Stimulated activated naive CD4-positive, alpha-beta T cell treated with Interleukin-2 at 50 U/mL for 16 hours (primary cell): Measurements from ENCODE around the gene OTP.

ENCODE experiments used
- DNase-seq: peaks from one replicate; lab custom pipeline; 2025; lab: John Stamatoyannopoulos, UW

OTP gene

GRCh38 chr5:77637998-77638762 lies at the start of gene OTP:
TSS of gene OTP (minus strand) at chr5:77638713. CDS start at chr5:77638549, 164 bp downstream.
- DNase-seq: no peak

- DNase-seq: no peak
Observed at GRCh38 chr5:77683171-77683732, 44.7 kb upstream of the OTP start.

GRCh38 chr5:77670526-77670925 lies 32.0 kb upstream of the OTP start:
- no peak for DNase-seq

GRCh38 chr5:77669677-77670076 lies 31.2 kb upstream of the OTP start:
- no peak for DNase-seq

- DNase-seq: no peak
Observed at GRCh38 chr5:77663090-77663863, 24.8 kb upstream of the OTP start.

DNA sequence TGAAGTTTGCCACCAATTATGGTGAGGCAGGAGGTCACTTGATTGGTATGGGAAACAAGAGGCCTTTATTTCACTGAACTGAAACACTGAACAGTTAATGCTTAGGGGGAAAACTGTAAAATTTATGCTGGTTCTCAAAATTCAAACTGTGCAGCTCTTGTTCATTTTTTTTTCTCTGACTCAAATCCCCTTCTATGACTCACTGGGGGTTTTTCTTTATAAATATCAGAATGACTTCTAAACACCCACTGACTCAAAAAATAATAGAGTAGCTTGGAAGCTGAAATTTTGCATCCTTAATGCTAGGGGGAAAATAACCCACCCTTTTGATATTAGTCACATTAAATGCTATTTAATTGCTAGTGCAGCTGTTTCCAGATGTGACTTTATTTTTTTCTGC lies 24.1 kb upstream of the OTP start:
- DNase-seq: no peak

DNA sequence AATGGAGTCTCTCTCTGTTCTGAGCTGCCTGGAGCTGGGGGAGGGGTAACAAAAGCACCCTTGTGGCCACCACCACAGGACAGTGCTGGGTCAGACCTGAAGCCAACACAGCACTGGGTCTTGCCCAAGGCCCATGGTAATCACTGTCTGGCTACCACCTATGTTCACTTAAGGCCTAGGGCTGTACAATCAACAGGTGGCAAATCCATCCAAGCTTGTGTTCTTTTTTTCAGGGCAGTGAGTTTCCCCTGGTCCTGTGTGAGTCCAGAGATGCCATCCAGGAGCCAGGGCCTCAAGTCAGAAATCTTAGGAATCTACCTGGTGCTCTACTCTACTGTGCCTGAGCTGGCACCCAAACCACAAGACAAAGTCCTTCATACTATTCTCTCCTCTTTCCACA lies 20.1 kb upstream of the OTP start:
- no peak for DNase-seq

DNA sequence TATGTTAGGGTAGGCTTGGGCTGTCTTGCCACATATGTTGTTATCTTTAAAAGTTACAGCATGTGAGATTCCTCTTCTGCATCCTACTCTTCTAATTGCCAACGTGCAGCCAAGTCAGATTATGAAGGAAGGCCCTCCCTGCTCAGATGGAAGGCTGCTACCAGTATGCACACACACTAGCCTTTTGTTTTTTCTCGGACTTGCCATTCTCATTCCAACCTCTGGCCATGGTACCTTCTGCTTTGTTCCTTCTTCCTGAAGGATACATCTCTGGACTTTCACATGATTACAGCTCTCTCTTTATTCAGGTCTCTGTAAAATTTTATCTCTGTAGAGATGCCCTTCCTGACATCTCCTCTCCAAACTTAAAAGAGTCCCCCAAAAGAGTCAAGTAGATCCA lies 12.8 kb upstream of the OTP start:
- DNase-seq: no peak

DNA sequence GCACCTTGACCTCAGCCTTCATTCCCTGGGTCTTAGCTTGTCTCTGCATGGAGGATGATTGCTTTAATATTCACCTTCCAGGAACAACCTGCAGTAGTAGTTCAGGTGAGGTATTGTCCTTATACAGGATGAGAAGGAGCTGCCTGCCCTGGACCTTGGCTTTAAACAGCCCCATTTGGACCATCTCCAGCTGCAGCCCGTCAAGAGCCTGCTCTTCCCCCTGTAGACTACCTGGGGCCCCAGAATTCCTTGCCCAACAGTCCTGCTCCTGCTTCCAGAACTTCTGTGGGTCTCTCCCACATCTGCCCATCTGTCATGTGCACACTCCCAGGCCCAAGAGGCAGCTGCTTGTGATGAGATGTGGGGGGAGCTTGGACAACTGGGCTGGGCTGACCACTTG lies 12.2 kb upstream of the OTP start:
- no peak for DNase-seq

DNA sequence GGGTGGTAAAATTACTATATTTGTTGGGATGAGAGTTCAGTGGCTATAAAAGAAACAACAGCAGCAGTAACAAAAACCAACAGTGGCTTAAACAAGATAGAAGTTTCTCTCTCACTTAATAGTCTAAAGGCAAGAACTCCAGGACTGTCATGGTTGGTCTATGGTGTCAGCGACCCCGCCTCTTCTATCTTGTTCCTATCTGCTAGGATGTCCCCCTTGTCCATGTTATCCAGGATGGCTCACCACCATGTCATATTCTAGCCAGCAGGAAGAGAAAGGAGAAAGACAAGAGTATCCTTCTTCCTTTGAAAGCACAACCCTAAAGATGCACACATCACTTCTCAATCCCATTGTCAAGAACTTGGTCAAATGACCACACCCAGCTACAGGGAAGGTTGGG lies 11.3 kb upstream of the OTP start:
- DNase-seq: no peak

- no peak for DNase-seq
Observed at GRCh38 chr5:77645995-77646639, 7.6 kb upstream of the OTP start.

DNA sequence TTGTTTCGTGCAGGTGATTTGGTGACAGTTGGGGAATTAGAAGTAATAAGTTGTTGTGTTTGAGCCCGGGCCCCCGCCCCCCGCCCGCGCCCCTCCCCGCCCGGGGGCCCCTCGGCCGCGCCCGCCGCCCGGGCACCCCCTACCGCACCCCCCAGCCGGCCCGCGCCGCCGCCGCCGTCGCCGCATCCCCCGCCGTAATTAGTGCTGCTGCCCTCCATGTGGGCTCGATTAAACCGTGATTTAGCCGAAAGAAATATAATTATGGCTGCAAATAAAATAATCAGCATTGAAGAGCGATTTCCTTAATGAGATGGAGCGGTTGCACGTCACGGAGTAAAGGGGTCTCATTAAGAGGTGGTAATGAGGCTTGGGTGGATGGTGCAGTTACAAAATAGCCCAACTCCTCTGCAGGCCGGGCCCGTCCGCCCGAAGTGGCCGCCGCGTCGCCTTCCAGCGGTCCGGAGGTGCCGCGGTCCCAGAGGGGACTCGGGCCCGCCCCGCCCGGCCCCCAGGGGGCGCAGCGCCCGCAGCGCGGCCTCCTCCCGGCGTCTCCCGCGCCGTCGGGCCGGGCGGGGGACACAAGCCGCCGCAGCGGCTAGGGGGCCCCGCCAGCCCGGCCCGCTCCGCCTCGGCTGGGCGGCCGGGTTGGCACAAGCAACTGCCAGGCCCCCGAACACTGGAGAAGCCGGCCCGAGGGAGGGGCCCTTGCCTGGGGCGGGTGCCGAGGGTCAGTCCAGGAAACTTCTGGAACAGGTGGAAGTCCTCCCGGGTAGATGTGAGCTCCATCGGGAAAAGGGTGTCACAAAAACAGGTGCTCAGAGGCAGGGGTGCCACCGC lies 6.9 kb upstream of the OTP start:
- DNase-seq: no peak

DNA sequence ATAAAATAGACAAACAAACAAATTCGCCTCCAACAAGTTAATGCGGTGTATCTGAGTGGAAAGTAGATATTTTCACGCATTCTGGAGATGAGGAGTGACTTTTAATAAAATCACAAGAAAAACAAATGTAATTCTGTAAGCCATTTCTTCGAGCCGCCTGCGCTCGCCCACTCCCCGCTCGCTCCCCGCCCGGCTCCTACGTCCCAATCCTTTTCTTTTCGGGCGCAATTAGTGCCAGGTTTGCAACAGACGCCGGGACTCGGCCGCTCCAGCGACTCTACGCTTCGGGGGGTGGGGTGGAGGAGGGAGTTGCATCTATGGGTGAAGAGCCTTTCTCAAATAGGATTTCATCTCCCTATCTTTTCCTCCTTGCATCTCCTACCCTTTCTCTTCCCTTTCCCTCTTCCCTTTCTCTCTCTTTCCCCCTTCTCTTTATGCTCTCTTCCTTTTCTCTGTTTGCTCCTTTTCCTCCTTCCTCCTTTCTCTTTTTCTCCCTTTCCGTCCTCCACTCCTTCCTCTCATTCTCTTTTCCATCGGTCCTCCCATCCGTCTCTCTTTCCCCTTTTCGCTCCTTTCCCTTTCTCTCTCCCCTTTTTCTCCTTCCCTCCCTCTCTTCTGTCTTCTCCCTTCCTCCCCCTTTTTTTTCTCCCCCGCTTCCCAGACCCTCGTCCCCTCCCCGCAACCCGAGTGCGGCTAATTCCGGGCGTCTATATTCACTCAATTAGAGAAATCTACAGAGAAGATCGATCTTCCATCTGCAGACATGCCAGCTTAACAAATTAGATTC lies 6.1 kb upstream of the OTP start:
- no peak for DNase-seq

DNA sequence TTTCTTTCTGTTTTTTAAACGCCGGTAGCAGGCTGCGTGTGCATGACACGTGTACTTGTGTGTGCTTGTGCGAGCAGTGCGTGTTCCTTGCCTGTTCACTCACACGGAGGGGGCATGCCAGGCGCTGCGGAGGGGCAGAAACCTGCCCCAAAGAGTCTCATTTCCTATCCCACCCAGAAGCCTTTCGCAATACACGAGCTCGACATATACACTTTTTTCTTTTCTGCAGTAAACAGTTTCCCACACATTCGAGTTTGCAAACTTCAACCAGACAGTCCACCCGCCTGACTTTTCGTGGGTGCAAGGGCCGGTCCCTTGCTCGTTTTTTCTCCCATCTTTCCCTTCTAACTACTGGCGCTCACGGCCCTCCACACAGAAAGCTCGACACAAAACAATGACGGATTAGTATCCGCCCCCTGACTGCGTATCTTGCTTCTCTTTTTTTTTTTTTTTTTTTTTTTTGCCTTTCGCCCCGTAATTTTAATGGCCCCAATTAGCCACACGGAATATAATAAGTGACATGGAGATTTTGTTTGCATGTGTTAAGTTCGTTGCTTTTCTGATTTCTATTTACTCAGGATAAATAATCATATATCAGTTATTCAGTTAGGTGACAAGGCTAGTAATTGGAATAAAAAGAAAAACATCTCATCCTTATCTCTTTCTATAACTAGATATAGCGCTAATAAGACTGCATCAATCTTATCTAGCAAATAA lies 5.3 kb upstream of the OTP start:
- DNase-seq: no peak

- DNase-seq: no peak
Observed at GRCh38 chr5:77642738-77643653, 4.5 kb upstream of the OTP start.

GRCh38 chr5:77641963-77642737 lies 3.6 kb upstream of the OTP start:
- DNase-seq: no peak

DNA sequence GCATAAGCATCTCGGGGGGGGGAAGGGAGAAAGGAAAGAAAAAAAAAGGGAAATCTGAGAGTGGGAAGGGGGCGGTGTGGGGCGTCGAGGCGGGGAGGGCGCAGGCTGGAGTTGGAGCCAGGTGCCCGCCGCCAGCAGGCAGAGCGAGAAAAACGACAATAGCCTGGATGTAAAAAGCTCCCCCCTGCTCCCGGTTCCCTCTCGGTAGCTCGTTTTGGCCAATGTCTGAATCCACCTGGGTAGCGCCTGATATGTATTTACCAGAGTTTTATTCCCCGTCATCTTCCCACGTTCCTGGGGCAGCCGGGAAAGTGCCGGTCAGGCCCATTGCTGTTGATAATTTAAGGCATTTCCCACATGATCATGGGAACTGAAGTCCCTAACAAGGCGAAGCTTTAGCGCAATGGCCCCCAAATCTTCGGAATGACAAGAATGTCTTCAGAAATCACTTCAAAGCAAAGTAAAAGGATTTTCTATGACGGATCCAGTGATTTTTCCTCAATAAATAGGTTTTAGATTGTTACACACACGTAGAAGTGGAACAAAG lies 3.0 kb upstream of the OTP start:
- DNase-seq: no peak
